Transverse colon (tissue), 4 donors: ENCODE measurements around the gene CYP2F1. TPM values are rescaled to one million over a fixed set of nuclear protein-coding genes. Genes with fewer than 3 reads are reported as not detected.
A peak's percentile ranks its signal among the peaks of the same experiment; 100 is the strongest.

Experiments used
- DNase-seq: peaks from one replicate; pipeline ENCODE4 v3.0.0-alpha.2; 2019
- H3K27ac ChIP-seq, 4 donors: fragments of 200-600 bp; sonication (generic); 2 replicates each; pipeline ENCODE4 v1.5.1; 2016 to 2018; ENCODE audit warnings: inconsistent platforms in 4 of 4
- H3K27me3 ChIP-seq: fragments of 200-600 bp; sonication (generic); 2 replicates; pipeline ENCODE4 v1.5.1; 2017; ENCODE audit warnings: inconsistent platforms
- H3K36me3 ChIP-seq, 4 donors: fragments of 200-600 bp; sonication (generic); 2 replicates each; pipeline ENCODE4 v1.5.1; 2017 to 2019; ENCODE audit warnings: inconsistent platforms in 4 of 4
- H3K4me1 ChIP-seq, 4 donors: fragments of 200-600 bp; sonication (generic); 2 replicates each; pipeline ENCODE4 v1.5.1; 2017 to 2020; ENCODE audit warnings: inconsistent platforms in 4 of 4
- H3K4me3 ChIP-seq, 4 donors: fragments of 200-600 bp; sonication (generic); 1 replicate in 1 of 4; 2 replicates in 3 of 4; pipeline versions ENCODE4 v1.5.1 to v1.6.1; 2017 to 2019; ENCODE audit warnings: inconsistent platforms in 4 of 4
- H3K9me3 ChIP-seq, 2 donors: fragments of 200-600 bp; sonication (generic); 2 replicates each; pipeline ENCODE4 v1.5.1; 2017 to 2019; ENCODE audit warnings: inconsistent platforms in 2 of 2
- CTCF ChIP-seq, 5 experiments: fragments of 200-600 bp in 3 of 5; fragments of 450-650 bp in 2 of 5; sonication (generic) in 3 of 5; IDR thresholded peaks; 1 replicate in 2 of 5; 2 replicates in 3 of 5; pipeline ENCODE4 v1.5.1; 2016 to 2017; ENCODE audit warnings: antibody characterized with exemption in 5 of 5, inconsistent platforms in 3 of 5, mild to moderate bottlenecking in 2 of 5, moderate library complexity in 1 of 5
- EP300 ChIP-seq: sonication (generic); formaldehyde crosslinking; IDR thresholded peaks from one replicate; pipeline ENCODE4 v1.6.1; 2017; ENCODE audit warnings: antibody characterized with exemption, low read depth
- POLR2A ChIP-seq: fragments of 450-650 bp; IDR thresholded peaks from one replicate; pipeline ENCODE4 v1.6.1; 2016; ENCODE audit warnings: antibody characterized with exemption, mild to moderate bottlenecking, moderate library complexity
- POLR2AphosphoS5 ChIP-seq, 3 donors: sonication (generic); formaldehyde crosslinking; IDR thresholded peaks; one replicate each; pipeline ENCODE4 v1.6.1; 2016; ENCODE audit warnings: antibody characterized with exemption in 3 of 3
- WGBS, 2 donors: methylation state at CpG; one replicate each; pipeline ENCODE4 v1.1.5; 2018; ENCODE audit warnings: low coverage in 1 of 2; 5-methylcytosine and 5-hydroxymethylcytosine counted together
- in situ Hi-C, 4 donors: fragments of 200-750 bp; cut with MboI; loops; one replicate each; pipeline versions ENCODE4 v1.15.0 to v1.15.1; 2017; ENCODE audit warnings: low sequenced_read_pairs in 3 of 4, low pct_ligation_motif_present in 1 of 4, low pct_unique_long_range_greater_than_20kb in 1 of 4
- intact Hi-C: fragments of 100-400 bp; cut with DNase I; formaldehyde crosslinking; loops from one replicate; pipeline ENCODE4 v1.15.1; 2023; ENCODE audit warnings: low total_unique reads
- total RNA-seq, 4 donors: library from RNA; depleted of rRNA; stranded (reverse); fragments of >200 nt; gene quantifications; one replicate each; pipeline ENCODE4 v1.1.0, GENCODE V29; 2016

CYP2F1 gene
- total RNA-seq, 4 donors from 2014 or later: not detected

GRCh38 chr19:41159881-41160280, 45.6 kb downstream of the CYP2F1 start:
- 57 to 73% methylated on average over 2 of the region's 2 CpGs for WGBS, 2 donors

GRCh38 chr19:41161903-41162302, 47.7 kb downstream of the CYP2F1 start:
- 95% methylated on average over 5 of the region's 5 CpGs; no CpG with 5 or more reads in 1 of the 2 donors for WGBS, 2 donors
- Histone ChIP-seq H3K27ac (no peak overlapping the region), H3K4me1 (peaks cover 5 to 20% (median 15%) of the 10 kb centered on the region in 4 donors), H3K4me3 (no peak overlapping the region), H3K9me3 (no peaks in the 10 kb centered on the region), H3K27me3 (no peaks in the 10 kb centered on the region), H3K36me3 (no peaks in the 10 kb centered on the region)
- intact Hi-C loops: no loop called here
- DNase-seq: no peak
- in situ Hi-C loops: no loop called here
- TF ChIP-seq EP300 (no peak), CTCF (IDR thresholded peaks at IDR 0.05) (no peak), POLR2AphosphoS5 (IDR thresholded peaks at IDR 0.05) (no peak), POLR2A (no peak)

More at GRCh38 chr19:41159881-41160280, 45.6 kb downstream of the CYP2F1 start:
- no peaks in the 10 kb centered on the region for H3K36me3 ChIP-seq
- no peak overlapping the region for H3K4me3 ChIP-seq
- peak overlapping the region in 2 of 4 donors; percentile 54 to 55 for H3K27ac ChIP-seq
- in situ Hi-C loops: no loop called here
- no peak for TF ChIP-seq POLR2AphosphoS5 (IDR thresholded peaks at IDR 0.05)
- no peak for TF ChIP-seq CTCF (IDR thresholded peaks at IDR 0.05)
- no peak for TF ChIP-seq EP300
- TF ChIP-seq POLR2A: no peak
- H3K4me1 ChIP-seq: peaks cover 0 to 4% (median 1%) of the 10 kb centered on the region in 4 donors
- no peaks in the 10 kb centered on the region for H3K9me3 ChIP-seq
- intact Hi-C loops: no loop called here
- DNase-seq: no peak
- no peaks in the 10 kb centered on the region for H3K27me3 ChIP-seq

GRCh38 chr19:41166944-41167804, 52.9 kb downstream of the CYP2F1 start:
- TF ChIP-seq EP300 (no peak), POLR2AphosphoS5 (IDR thresholded peaks at IDR 0.05) (peak; percentile 14 to 49 (median 47)), CTCF (IDR thresholded peaks at IDR 0.05) (no peak), POLR2A (peak; percentile 40)
- in situ Hi-C loops: no loop called here
- Histone ChIP-seq H3K9me3 (no peaks in the 10 kb centered on the region), H3K36me3 (no peaks in the 10 kb centered on the region), H3K27me3 (no peaks in the 10 kb centered on the region), H3K4me1 (peaks cover 5 to 20% (median 16%) of the 10 kb centered on the region in 4 donors), H3K27ac (peak overlapping the region; percentile 83 to 87 (median 86)), H3K4me3 (no peak overlapping the region)
- peak; percentile 84 for DNase-seq
- WGBS, 2 donors: 55% methylated on average over 14 of the region's 14 CpGs; no CpG with 5 or more reads in 1 of the 2 donors
- intact Hi-C loops: no loop called here

- peaks cover 0 to 44% (median 22%) of the 10 kb centered on the region in 4 donors for H3K4me1 ChIP-seq
- intact Hi-C loops: no loop called here
- TF ChIP-seq EP300: no peak
- no peak for TF ChIP-seq CTCF (IDR thresholded peaks at IDR 0.05)
- TF ChIP-seq POLR2AphosphoS5 (IDR thresholded peaks at IDR 0.05): peak in 1 of 3 donors; percentile 7
- peak; percentile 34 for TF ChIP-seq POLR2A
- no peak overlapping the region for H3K4me3 ChIP-seq
- DNase-seq: peak; percentile 44
- no peaks in the 10 kb centered on the region for H3K9me3 ChIP-seq
- in situ Hi-C loops: no loop called here
- whole genome bisulfite sequencing, 2 donors: 49 to 53% methylated on average over 4 to 6 of the region's 6 CpGs
- H3K27me3 ChIP-seq: no peaks in the 10 kb centered on the region
- peak overlapping the region; percentile 36 to 72 (median 61) for H3K27ac ChIP-seq
- no peaks in the 10 kb centered on the region for H3K36me3 ChIP-seq
Observed at GRCh38 chr19:41172297-41173164, 58.3 kb downstream of the CYP2F1 start.
